ENCODE data around the gene GTF2H1. TPM values are rescaled to one million over a fixed set of nuclear protein-coding genes. Genes with fewer than 3 reads are reported as not detected.
A peak's percentile ranks its signal among the peaks of the same experiment; 100 is the strongest.

Gene GTF2H1
- total RNA-seq, 1 donor from 2014 or later: 43.9 TPM

DNA sequence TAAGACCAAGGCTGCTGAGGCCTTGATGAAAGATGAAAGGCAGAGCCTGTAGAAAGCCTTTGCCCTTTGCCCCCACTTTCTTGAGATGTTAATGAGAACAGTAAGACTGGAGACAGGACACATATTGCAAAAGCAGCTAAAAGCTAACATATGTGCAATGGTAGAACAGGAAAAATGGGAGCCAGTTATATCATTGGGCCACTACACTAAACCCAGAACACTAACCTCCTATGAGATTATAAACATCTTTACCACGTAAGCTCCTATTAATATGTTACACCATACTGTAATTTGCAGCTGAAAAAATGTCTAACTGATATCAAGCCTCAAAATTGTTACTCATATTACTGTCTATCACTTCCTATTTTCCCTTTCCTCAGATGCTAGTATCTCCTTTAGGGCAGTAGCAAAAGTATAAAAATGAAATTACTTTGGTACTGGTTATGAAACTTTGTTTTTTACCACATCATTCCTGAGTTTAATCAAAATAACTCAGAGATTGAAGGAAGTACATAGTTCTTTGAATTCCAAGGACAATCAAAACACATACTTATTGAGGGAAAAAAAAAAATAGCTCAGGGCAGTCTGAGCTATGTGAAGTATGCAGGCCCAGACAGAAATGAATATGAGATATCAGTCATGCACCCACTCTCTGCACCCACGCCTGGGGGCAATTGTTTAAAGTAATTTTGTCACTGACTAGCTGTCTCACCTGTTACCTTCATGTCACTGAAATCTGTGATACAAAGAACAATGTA lies 9.5 kb upstream of the GTF2H1 start:
- Mint-ChIP-seq H3K9me3 (ENCODE audit: low read depth) (no peaks in the 10 kb centered on the region), H3K4me1 (ENCODE audit: low read depth) (no peaks in the 10 kb centered on the region), H3K36me3 (ENCODE audit: insufficient read depth) (peaks cover 7% of the 10 kb centered on the region), H3K27ac (no peak overlapping the region), H3K4me3 (ENCODE audit: low read depth) (no peak overlapping the region), H3K27me3 (no peaks in the 10 kb centered on the region)
- TF ChIP-seq, protein P1, sequence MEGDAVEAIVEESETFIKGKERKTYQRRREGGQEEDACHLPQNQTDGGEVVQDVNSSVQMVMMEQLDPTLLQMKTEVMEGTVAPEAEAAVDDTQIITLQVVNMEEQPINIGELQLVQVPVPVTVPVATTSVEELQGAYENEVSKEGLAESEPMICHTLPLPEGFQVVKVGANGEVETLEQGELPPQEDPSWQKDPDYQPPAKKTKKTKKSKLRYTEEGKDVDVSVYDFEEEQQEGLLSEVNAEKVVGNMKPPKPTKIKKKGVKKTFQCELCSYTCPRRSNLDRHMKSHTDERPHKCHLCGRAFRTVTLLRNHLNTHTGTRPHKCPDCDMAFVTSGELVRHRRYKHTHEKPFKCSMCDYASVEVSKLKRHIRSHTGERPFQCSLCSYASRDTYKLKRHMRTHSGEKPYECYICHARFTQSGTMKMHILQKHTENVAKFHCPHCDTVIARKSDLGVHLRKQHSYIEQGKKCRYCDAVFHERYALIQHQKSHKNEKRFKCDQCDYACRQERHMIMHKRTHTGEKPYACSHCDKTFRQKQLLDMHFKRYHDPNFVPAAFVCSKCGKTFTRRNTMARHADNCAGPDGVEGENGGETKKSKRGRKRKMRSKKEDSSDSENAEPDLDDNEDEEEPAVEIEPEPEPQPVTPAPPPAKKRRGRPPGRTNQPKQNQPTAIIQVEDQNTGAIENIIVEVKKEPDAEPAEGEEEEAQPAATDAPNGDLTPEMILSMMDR (IDR thresholded peaks at IDR 0.05; ENCODE audit: unreplicated experiment): no peak
- DNase-seq (ENCODE audit: low spot score, unreplicated experiment): no peak

DNA sequence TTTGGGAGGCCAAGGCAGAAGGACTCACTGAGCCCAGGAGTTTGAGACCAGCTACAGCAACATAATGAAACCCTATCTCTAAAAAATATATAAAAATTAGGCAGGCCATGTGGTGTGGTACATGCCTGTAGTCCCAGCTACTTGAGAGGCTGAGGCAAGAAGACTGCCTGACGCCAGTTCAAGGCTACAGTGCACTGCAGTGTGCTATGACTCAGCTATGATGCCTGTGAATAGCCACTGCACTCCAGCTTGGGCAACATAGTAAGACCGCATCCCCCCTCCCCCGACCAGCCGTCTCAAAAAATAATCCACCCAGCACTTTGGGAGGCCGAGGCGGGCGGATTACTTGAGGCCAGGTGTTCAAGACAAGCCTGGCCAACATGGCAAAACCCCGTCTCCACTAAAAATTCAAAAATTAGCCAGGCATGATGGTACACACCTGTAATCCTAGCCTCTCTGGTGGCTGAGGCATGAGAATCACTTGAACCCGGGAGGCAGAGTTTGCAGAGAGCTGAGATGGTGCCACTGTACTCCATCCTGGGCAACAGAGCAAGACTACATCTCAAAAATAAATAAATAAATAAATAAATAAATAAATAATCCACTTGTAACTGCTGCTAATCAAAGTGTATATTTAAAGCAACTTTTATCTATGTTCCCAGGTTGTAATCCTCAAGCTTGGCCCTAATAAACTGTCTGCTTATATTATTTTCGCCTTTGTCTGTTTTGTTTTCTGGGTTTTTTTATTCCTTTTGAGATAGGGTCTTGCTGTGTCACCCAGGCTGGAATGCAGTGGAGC lies 8.2 kb upstream of the GTF2H1 start:
- Mint-ChIP-seq H3K9me3 (ENCODE audit: low read depth) (no peaks in the 10 kb centered on the region), H3K27me3 (no peaks in the 10 kb centered on the region), H3K4me3 (ENCODE audit: low read depth) (no peak overlapping the region), H3K27ac (peak overlapping the region; percentile 76), H3K36me3 (ENCODE audit: insufficient read depth) (peaks cover 4% of the 10 kb centered on the region), H3K4me1 (ENCODE audit: low read depth) (peaks cover 9% of the 10 kb centered on the region)
- TF ChIP-seq, protein P1 (IDR thresholded peaks at IDR 0.05; ENCODE audit: unreplicated experiment): no peak
- no peak for DNase-seq (ENCODE audit: low spot score, unreplicated experiment)

DNA sequence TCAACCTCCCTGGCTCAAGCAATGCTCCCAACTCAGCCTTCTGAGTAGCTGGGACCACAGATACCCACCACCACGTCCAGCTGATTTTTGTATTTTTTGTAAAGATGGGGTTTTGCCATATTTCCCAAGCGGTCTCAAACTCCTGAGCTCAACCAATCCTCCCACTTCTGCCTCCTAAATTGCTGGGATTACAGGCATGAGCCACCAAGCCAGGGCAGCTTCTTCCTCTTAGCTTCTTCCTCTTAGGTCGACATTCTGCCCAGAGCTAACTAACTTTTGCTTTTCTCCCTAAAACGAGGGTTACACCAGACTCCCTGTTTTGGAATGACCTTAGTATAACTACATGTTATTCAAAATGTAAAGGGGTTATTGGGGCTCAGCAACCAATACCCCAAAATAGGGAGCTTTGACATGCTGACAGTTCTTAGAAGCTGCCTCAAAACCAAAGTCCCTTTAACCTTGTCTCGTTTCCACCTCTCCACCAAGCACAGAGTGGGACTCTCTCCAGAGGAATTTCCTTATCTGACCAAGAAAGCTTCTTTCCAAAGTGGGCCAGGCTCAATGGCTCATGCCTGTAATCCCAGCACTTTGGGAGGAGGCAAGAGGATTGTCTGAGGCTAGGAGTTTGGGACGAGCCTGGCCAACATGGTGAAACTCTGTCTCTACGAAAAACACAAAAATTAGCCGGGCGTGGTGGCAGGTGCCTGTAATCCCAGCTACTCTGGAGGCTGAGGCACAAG lies 7.4 kb upstream of the GTF2H1 start:
- no peak for DNase-seq (ENCODE audit: low spot score, unreplicated experiment)
- peaks cover 14% of the 10 kb centered on the region for H3K4me1 Mint-ChIP-seq (ENCODE audit: low read depth)
- H3K27me3 Mint-ChIP-seq: no peaks in the 10 kb centered on the region
- H3K9me3 Mint-ChIP-seq (ENCODE audit: low read depth): no peaks in the 10 kb centered on the region
- no peak overlapping the region for H3K4me3 Mint-ChIP-seq (ENCODE audit: low read depth)
- peaks cover 4% of the 10 kb centered on the region for H3K36me3 Mint-ChIP-seq (ENCODE audit: insufficient read depth)
- TF ChIP-seq, protein P1 (IDR thresholded peaks at IDR 0.05; ENCODE audit: unreplicated experiment): no peak
- H3K27ac Mint-ChIP-seq: peak overlapping the region; percentile 64

DNA sequence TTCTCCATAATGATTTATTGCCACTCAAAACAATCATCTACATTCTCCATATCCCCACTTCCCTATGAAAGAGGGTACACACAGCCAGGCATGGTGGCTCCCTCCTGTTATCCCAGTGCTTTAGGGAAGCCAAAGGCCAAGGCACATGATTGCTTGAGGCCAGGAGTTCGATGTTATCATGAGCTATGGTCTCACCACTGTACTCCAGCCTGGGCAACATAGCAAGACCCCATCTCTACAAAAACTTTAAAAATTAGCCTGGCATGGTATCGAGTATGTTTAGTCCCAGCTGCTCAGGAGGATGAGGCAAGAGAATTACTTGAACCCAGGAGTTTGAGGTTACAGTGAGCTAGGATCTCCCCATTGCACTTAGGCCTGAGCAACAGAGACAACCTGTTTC lies 6.5 kb upstream of the GTF2H1 start:
- TF ChIP-seq, protein P1 (IDR thresholded peaks at IDR 0.05; ENCODE audit: unreplicated experiment): no peak
- Mint-ChIP-seq H3K4me3 (ENCODE audit: low read depth) (no peak overlapping the region), H3K27ac (no peak overlapping the region), H3K27me3 (no peaks in the 10 kb centered on the region), H3K4me1 (ENCODE audit: low read depth) (peaks cover 18% of the 10 kb centered on the region), H3K9me3 (ENCODE audit: low read depth) (no peaks in the 10 kb centered on the region), H3K36me3 (ENCODE audit: insufficient read depth) (peaks cover 3% of the 10 kb centered on the region)
- DNase-seq (ENCODE audit: low spot score, unreplicated experiment): no peak

DNA sequence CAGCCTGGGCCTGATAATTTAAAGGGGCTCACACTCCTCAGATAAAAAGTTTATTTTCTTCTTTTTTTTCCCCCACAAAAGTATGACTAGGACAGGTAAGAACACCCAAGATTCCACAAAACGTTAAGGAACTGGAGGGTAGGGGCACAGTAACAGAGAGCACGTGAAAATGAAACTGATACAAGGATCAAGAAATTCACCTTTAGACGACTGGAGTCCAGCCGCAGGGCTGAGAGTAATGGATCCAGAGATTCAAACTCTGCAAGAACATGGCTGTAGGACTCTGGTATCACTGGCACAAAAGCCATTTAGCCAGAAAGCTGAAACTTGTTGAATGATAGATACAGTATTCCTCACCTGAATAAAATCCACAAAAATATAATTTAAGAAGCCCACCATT lies 4.8 kb upstream of the GTF2H1 start:
- H3K9me3 Mint-ChIP-seq (ENCODE audit: low read depth): no peaks in the 10 kb centered on the region
- TF ChIP-seq, protein P1 (IDR thresholded peaks at IDR 0.05; ENCODE audit: unreplicated experiment): no peak
- no peaks in the 10 kb centered on the region for H3K27me3 Mint-ChIP-seq
- peaks cover 25% of the 10 kb centered on the region for H3K4me1 Mint-ChIP-seq (ENCODE audit: low read depth)
- no peaks in the 10 kb centered on the region for H3K36me3 Mint-ChIP-seq (ENCODE audit: insufficient read depth)
- no peak for DNase-seq (ENCODE audit: low spot score, unreplicated experiment)
- no peak overlapping the region for H3K4me3 Mint-ChIP-seq (ENCODE audit: low read depth)
- no peak overlapping the region for H3K27ac Mint-ChIP-seq
